Epithelial cell of proximal tubule (primary cell): Measurements from ENCODE around the gene PRICKLE4. TPM values are rescaled to one million over a fixed set of nuclear protein-coding genes. Genes with fewer than 3 reads are reported as not detected.

Experiments used
- DNase-seq: peaks from one replicate; pipeline ENCODE4 v3.0.0-alpha.2; 2011; ENCODE audit warnings: low read depth
- H3K4me3 ChIP-seq: 2 replicates; pipeline ENCODE4 v1.5.1; 2011; ENCODE audit warnings: low read depth, mild to moderate bottlenecking, low read length
- total RNA-seq: library from RNA; depleted of rRNA; stranded (reverse); fragments of >200 nt; gene quantifications from 2 replicates; pipeline ENCODE4 v1.2.3, GENCODE V29; 2015
- TF ChIP-seq, protein P1 (sequence below): conservative IDR thresholded peaks from 2 replicates; pipeline ENCODE4 v1.5.1; 2012; ENCODE audit warnings: low read depth, mild to moderate bottlenecking, low read length

PRICKLE4 gene
- total RNA-seq: 2.2 TPM in 1 of 2 replicates, not detected in the other

GRCh38 chr6:41780551-41781365, at the start of gene PRICKLE4:
Gene PRICKLE4, plus strand, starts transcription at chr6:41780782. Its CDS starts 2,692 bp downstream, at chr6:41783474.
- no peak for DNase-seq
- H3K4me3 ChIP-seq: peak within 1 kb of the TSS; percentile 70
- TF ChIP-seq, protein P1, sequence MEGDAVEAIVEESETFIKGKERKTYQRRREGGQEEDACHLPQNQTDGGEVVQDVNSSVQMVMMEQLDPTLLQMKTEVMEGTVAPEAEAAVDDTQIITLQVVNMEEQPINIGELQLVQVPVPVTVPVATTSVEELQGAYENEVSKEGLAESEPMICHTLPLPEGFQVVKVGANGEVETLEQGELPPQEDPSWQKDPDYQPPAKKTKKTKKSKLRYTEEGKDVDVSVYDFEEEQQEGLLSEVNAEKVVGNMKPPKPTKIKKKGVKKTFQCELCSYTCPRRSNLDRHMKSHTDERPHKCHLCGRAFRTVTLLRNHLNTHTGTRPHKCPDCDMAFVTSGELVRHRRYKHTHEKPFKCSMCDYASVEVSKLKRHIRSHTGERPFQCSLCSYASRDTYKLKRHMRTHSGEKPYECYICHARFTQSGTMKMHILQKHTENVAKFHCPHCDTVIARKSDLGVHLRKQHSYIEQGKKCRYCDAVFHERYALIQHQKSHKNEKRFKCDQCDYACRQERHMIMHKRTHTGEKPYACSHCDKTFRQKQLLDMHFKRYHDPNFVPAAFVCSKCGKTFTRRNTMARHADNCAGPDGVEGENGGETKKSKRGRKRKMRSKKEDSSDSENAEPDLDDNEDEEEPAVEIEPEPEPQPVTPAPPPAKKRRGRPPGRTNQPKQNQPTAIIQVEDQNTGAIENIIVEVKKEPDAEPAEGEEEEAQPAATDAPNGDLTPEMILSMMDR: no peak

DNA sequence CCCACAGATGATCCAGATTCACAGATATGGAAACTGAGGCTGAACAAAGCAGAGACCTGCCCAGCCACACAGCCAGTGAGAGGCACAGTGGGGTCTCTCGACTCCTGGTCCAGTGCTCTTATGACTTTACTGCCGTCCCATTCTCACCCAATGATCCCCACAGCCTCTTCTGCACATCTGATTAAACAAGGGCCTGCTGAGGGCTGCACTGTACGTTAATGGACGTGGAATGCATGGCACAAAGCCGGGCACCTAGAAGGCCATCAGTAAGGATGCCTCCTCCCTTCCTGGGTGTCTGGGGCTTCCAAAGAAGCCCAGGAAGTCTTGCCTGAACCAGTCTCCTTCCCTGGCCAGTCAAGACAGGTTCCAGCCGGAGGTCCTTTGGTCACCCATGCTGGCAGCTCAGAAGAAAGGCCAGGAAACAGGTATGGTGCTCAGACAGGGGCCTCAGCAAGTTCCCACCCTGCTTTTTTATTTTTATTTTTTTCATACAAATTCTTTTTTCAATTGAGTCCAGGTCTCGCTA, 49.0 kb upstream of the PRICKLE4 start:
- DNase-seq: no peak
- TF ChIP-seq, protein P1: no peak
- H3K4me3 ChIP-seq: no peak overlapping the region

DNA sequence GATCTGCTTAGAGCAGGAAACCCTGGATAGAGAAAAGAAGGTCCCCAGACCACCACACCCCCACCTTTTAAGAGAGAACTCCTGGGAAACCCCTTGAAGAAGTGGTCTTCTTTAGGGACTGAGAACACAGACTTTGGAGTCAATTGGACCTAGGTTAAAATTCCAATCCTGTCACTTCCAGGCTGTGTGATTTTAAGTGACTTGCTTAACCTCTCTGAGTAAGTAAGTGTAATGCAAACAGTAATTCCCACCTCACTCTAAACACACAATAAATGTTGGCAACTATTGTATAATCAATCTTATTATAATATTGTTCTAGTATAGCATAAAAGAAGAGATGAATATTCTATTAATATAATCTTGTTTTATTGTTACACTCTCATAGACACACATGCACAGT, 48.4 kb upstream of the PRICKLE4 start:
- peak overlapping the region; percentile 81 for H3K4me3 ChIP-seq
- TF ChIP-seq, protein P1: no peak
- DNase-seq: no peak

DNA sequence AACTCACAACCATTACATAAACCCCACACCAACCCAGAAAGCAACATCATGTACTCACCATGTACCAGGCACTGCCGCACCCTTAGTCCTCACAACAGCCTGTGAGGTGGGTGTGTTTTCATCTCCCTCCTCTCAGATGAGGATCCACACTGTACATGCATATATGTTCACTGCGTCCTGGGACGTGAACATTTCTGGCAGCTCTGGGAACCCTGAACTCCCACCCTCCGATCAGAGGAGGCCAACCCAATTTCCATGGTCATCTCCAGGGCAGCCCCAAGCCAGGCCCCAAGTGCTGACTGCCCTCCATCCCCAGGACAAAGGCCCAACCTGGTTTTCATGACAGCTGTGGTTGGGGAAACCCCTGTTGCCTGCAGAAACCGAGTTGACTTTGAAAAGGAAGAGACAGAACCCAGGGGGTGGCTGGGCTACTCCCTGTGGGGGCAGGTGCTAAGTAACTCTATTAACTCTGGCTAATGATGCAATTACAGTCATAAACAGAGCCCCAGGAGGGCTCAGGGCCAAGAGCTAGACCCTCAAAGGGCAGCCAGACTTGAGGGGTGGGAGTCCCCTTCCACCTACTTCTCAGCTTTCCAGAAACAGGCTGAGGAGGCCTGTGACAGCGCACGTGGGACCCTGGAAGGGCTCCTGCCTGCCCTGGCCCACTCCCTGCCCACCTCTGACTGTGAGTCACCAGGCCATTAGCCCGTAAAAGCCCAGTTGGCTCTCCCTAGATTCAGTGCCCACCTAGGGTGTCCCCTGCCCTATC, 47.8 kb upstream of the PRICKLE4 start:
- peak overlapping the region; percentile 81 for H3K4me3 ChIP-seq
- TF ChIP-seq, protein P1: no peak
- DNase-seq: no peak

DNA sequence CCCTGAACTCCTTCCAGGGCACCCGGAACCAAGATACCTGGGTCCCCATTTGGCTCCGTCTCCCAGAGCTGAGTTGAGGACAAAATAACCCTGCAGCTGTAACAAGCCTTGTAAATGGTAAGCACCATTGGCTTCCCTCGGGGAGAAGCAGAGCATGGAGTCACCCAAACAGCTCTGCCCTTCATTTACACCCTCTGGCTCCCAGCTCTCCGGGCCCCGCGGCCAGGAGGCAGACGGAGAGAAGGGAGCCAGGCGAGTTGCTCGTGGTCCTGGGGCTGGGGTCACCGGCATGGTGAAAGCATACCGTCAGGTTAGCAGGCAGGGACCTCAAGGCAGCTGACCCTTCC, 47.2 kb upstream of the PRICKLE4 start:
- DNase-seq: no peak
- peak overlapping the region; percentile 81 for H3K4me3 ChIP-seq
- TF ChIP-seq, protein P1: no peak

DNA sequence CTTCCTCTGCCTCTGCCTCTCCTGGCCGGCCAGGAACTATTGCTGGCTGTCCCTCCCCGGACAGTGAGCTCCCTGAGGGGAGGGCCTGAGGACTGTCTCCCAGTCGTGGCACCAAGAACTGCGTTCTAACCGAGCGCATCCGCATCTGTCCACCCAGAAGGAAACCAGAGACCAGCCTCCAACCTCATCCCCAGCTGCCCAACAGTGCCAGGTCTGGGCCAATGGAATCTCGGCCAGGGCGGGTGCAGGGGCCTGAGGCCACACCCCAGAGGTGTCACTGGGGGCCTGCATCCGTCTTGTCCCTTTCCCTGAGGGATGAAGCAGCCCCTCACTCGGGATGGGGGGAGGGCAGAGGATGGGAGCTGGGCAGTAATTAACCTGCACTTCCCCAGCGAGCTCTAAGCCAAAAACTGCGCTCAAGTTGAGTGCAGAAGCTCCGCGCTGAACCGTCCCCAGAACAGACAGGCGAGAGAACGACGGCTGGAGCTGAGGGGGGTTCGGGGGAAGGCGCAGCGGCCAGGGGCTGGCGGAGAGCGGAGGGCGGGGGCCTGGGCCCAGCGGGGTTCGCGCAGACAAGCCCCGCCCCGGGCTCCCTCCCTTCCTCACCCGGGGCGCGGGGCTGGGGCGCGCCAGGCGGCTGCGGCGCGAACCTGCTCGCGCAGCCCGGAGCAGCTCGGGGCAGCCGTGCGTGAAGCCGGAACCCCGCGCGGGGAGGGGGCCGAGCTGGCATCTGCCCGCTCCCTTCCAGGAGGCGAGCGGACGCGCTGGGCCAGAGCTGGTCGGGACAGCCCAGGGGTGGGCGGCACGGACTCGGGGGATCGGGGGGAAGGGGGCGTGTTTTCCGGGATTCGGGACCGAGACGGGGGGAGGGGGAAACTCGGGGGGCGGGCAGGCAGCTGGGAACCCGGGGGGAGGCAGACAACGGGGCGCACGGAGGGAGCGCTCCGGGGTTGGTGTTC, 46.6 kb upstream of the PRICKLE4 start:
- TF ChIP-seq, protein P1: no peak
- no peak for DNase-seq
- peak overlapping the region; percentile 81 for H3K4me3 ChIP-seq
